Ovary (tissue), 1 donor: ENCODE results near the gene CR1L.
"Not testable (repeated sequence)": the region's sequence is repeated elsewhere in the genome, so short reads cannot be mapped to it uniquely, and the experiment has no call there.

Experiments
- EP300 ChIP-seq: sonication (generic); formaldehyde crosslinking; IDR thresholded peaks from one replicate; pipeline ENCODE4 v1.6.1; 2017; ENCODE audit warnings: antibody characterized with exemption
- POLR2A ChIP-seq: fragments of 450-650 bp; IDR thresholded peaks from one replicate; pipeline ENCODE4 v1.6.1; 2017; ENCODE audit warnings: antibody characterized with exemption, mild to moderate bottlenecking, moderate library complexity

- not testable (repeated sequence) for TF ChIP-seq POLR2A, EP300
Observed at GRCh38 chr1:207633699-207634289, 11.1 kb upstream of the CR1L start.
